Heart left ventricle (tissue), 13 donors: ENCODE measurements around the gene GRIP1.

Experiments
- CTCF ChIP-seq, 12 donors: fragments of 200-600 bp; sonication (generic) in 4 of 12; IDR thresholded peaks; one replicate each; pipeline versions ENCODE4 v1.5.0 to v1.8.0; 2018 to 2022; ENCODE audit warnings: antibody characterized with exemption in 12 of 12, mild to moderate bottlenecking in 5 of 12
- POLR2A ChIP-seq, 2 donors: fragments of 450-650 bp; IDR thresholded peaks; one replicate each; pipeline ENCODE4 v1.6.1; 2017; ENCODE audit warnings: antibody characterized with exemption in 2 of 2, mild to moderate bottlenecking in 2 of 2, moderate library complexity in 2 of 2
- donor health status: ischemic (EF 13 %, LVEDD 7.1; RV severe dilation, severe dysfunction).
- donor health status: DM: no; HTN: yes; CAD: no.
- donor health status: DM: no; HTN: no; CAD: no.
- donor health status: ischemic (EF 25% LVEDD 6.9; RV normal size, moderate dysfunction).
- donor health status: ischemic (EF 25% LVEDD 5.7; RV mildly dilated, moderate dysfunction).
- donor health status: ischemic (EF 35%, LVEDD 5.7; RV mildly dilated, moderate dysfunction).
- donor health status: nonischemic (EF 11% LVEDD 7.7; RV severe dilation, severe dysfunction).
- donor health status: DM: yes; HTN: yes; CAD: no.
- donor health status: PGD.
- donor health status: ischemic (EF 29% LVEDD 5.4; RV normal size, mild dysfunction).
- donor health status: nonischemic (EF 23%, LVEDD 6.1; RV moderate dilation, normal function).

- TF ChIP-seq POLR2A (IDR thresholded peaks at IDR 0.05): no peak
- TF ChIP-seq CTCF (IDR thresholded peaks at IDR 0.05): no peak
Measured at GRCh38 chr12:66698558-66698957, 19.7 kb upstream of the GRIP1 start.
